HG03378 (cell line): ENCODE results near the gene DAG1.
A peak's percentile ranks its signal among the peaks of the same experiment; 100 is the strongest.

Source experiments
- ATAC-seq: cut with Tn5 transposase; IDR thresholded peaks from one replicate; pipeline ENCODE4 v1.9.1; 2021; ENCODE audit warnings: mild to moderate bottlenecking, moderate library complexity; ENCODE audit not compliant: unreplicated experiment

DAG1 gene

GRCh38 chr3:49552087-49552486 is 82.0 kb downstream of the DAG1 start:
- no peak for ATAC-seq

DNA sequence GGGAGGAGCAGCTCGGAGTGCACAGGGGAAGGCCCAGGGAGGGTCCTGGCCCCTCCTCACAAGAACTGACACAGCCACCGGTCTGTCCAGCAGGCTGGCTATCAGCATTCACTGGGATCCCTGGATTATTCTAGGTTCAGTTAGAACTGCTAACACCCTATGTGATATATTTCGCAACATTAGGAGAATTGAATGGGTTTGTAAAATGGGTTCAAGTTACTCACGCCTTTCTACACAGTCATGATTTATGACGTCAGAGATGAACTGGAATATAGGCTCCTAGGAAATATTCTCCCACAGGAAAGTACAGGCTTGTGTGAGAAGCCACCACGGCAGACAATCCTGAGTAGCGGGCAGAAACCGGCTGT is 83.2 kb downstream of the DAG1 start:
- ATAC-seq = no peak

DNA sequence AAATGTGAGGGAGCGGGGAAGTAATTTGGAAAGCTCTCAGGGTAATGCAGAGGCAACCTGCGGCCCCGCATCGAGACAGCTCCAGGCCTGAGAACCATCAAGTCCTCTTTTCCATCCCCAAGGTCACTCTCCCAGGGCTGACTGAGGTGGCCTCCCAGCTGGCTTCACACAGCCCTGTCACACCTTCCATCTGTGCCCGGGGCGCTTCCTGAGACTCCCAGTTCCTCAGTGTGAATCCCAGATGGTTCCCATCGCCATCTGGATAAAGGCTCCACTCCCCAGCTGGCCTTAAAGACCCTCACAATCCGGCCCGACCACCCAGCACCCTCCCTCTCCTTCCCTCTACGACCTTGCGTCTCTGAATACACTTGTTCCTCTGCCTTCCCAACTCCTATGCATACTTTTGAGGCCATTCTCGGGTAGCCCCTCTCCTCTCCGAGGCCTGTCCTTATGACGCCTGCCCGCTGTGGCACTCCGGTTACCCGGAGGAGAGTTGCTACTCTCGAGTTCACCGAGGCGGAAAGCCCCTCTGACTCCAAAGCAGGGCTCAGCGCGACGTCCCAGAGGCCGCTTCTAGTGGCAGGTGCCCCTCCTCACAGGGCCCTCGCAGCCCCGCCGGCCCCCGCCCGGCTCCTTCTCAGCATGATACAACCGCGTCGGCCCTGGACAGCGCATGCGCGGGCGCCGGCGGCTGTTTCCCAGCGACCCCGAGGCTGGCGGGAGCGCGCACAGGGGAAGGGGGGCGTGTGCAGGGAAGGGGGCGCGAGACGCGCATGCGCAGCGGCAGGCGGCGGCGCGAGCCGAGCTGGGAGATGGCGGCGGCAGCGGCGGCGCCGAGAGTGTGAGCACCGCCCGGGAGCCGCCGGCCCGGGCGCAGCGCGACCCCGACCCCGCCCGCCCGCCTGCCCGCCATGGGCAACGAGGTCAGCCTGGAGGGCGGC is 83.9 kb downstream of the DAG1 start, which contains the start of gene BSN:
BSN (plus strand) TSS at position 786 of the 941 bp plus-strand sequence; CDS start at position 912, 126 bp downstream.
- ATAC-seq = peak; percentile 46

DNA sequence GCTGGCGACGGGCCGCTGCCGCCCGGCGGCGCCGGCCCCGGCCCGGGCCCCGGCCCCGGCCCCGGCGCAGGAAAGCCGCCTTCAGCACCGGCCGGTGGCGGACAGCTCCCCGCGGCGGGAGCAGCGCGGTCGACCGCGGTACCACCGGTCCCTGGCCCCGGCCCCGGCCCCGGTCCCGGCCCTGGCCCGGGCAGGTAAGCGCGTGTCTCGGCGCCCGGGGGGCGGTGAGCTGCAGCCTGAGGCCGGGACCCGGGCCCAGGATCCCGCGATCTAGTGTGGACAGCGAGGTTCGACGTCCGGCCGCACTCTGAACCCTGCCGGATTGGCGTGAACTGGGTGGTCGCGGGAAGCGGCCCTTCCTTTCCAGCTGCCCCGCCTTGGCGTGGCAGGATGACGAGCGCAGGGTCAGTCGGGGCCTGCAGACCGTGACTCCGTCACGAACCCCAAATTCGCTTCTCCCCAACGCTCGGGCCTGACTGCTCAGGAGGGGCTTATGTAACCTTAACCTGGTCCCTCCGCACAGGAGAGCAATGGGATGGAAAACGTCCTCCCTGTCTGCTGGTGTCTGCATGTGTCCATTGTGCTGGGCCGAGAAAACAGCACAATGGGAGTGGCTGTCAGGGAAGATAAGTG is 84.7 kb downstream of the DAG1 start:
- peak; percentile 16 for ATAC-seq

DNA sequence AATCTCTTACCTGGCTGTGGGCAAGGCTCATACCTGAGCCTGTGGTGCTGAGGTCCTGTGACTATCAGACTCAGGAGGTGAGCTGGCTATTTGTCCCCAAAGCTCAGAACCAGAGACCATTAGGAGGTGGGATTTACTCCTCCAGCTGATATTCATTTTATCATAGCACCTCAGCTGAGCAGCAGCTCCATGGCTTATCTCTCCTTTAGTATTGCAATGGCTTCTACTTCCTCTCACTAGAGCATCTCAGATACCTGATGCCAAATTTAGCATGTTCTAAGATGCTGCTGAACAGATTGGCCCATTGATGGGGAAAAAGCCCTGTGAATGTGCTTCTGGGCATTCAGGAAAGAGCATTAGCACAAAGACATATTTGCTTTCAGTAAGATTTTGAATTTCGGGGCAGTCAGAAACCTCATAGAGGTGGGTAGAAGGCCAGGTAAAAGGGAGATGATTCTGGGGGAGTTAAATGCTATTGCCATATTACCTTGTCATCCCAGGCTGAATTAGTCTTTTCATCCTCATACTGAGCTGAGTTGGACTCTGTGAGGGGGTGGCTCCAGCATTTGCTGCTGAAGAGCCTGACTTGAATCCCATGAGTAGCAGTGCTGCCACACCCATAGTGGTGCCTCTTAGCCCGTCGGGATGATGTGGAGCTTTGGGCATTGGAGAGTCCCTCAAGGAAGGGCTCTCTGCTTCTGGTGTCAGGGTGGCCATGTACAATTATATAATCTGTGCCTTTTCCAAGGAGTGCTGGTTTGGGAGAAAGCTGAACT is 86.6 kb downstream of the DAG1 start:
- ATAC-seq = no peak

DNA sequence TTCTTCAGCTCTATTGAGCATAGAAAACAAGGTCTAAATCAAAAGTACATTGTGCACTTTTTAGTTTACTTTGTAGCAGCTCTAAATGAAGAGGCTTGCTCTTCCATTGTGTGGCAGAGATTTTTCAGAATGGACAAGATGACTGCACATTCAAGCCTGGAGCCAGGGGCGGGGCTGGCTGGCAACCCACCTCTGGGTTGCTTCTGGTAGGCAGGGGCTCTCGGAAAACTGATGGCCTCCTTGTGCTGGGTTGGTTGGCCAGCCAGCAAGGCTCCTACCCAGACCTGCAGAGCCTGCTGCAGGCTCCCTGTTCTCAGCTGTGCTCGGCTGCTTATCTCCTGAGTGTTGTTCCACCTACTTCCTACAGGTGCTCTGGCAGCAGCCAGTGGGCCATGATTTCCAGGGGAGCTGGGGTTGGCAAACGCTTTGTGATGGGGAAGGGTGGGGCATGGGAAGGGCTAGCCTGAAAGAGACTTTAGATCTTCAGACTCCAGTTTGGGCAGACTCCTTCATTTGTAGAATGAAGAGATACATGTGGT is 93.0 kb downstream of the DAG1 start:
- ATAC-seq = no peak

- ATAC-seq = no peak
Measured at GRCh38 chr3:49563766-49564165, 93.7 kb downstream of the DAG1 start.

DNA sequence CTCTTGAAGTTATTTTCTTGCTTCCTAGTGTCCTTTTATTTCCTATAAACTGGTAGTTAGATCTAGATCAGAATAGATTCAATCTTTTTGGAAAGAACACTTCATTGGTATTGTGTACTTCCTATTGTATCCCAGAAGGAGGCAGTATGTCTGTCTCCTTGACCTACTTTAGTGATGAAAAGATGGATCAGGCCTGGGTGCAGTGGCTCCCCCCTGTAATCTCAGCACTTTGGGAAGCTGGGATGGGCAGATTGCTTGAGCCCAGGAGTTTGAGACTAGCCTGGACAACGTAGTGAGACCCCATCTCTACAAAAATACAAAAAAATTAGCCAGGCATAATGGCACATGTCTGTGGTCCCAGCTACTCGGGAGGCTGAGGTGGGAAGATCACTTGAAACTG is 96.2 kb downstream of the DAG1 start:
- no peak for ATAC-seq

- ATAC-seq = no peak
Measured at GRCh38 chr3:49567406-49567805, 97.3 kb downstream of the DAG1 start.

GRCh38 chr3:49568965-49569364 is 98.9 kb downstream of the DAG1 start:
- no peak for ATAC-seq

DNA sequence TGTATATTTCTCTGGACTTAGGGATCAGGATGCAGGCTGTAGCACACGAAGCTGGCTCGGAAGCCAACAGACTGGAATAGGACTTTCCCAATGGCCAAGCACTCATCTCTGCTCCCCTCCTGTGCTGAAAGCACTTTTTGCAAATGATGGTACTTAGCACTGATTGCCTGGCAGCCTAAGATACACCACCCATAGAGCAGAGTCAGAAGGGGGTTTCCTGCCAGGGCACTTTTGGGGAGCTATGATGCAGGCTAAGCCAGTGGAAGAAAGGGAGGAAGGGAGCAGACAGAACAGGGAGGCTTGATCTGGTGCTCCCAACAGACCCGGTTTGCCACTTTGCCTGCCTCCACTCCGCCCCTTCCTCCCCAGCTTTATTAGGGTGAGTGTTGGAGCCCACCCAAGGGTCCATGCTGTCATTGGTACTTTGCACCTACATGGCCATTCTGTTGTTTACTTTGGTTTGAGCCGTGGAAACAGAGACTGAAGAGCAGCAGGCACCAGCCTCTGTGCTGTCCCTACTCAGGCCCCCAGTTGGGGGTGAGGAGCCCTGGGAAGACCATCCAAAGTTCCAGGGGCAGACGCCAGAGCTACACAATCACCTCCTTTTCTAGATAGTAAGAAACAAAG is 100.1 kb downstream of the DAG1 start:
- ATAC-seq = no peak

GRCh38 chr3:49582177-49582576 is 112.1 kb downstream of the DAG1 start:
- no peak for ATAC-seq
